Activated B cell treated with CpG ODN at 0.5 μM for 24 hours (primary cell): ENCODE results near the gene PRTFDC1. TPM values are rescaled to one million over a fixed set of nuclear protein-coding genes. Genes with fewer than 3 reads are reported as not detected.
"Not testable (repeated sequence)": the region's sequence is repeated elsewhere in the genome, so short reads cannot be mapped to it uniquely, and the experiment has no call there.

Source experiments
- ATAC-seq: fragments of 200-7000 bp; cut with Tn5 transposase; one replicate; pipeline ENCODE4 v1.10.0; 2021; ENCODE audit warnings: low read depth, mild to moderate bottlenecking, moderate library complexity
- CTCF ChIA-PET: fragments of 350-600 bp; sonication (Branson Sonifier 250); formaldehyde crosslinking; loops from one replicate; lab custom pipeline; 2021; ENCODE audit warnings: antibody characterized with exemption; lab: Charles Lee
- POLR2A ChIA-PET: fragments of 350-600 bp; sonication (Branson Sonifier 250); formaldehyde crosslinking; loops from one replicate; lab custom pipeline; 2021; ENCODE audit warnings: antibody characterized with exemption; lab: Charles Lee
- DNase-seq: peaks from one replicate; pipeline ENCODE4 v3.0.0; 2022
- H3K27ac Mint-ChIP-seq: one replicate; pipeline ENCODE4 v1.8.0; 2020; ENCODE audit warnings: mixed read lengths
- H3K27me3 Mint-ChIP-seq: one replicate; pipeline ENCODE4 v1.8.0; 2021; ENCODE audit warnings: mixed read lengths
- H3K36me3 Mint-ChIP-seq: one replicate; pipeline ENCODE4 v1.8.0; 2021; ENCODE audit warnings: low read depth, mixed read lengths
- H3K4me1 Mint-ChIP-seq: one replicate; pipeline ENCODE4 v1.8.0; 2021; ENCODE audit warnings: mixed read lengths
- H3K4me3 Mint-ChIP-seq: one replicate; pipeline ENCODE4 v1.8.0; 2020; ENCODE audit warnings: mild to moderate bottlenecking, mixed read lengths
- H3K9me3 Mint-ChIP-seq: one replicate; pipeline ENCODE4 v1.8.0; 2020; ENCODE audit warnings: mixed read lengths
- intact Hi-C: fragments of 100-400 bp; cut with micrococcal nuclease; formaldehyde crosslinking; loops from one replicate; pipeline ENCODE4 v1.15.1; 2024
- total RNA-seq: library from RNA; stranded (reverse); gene quantifications from 2 replicates; pipeline ENCODE4 v1.2.3, GENCODE V29; 2022
- TF ChIP-seq, protein P1 (sequence below): fragments of 200-600 bp; IDR thresholded peaks from one replicate; pipeline ENCODE4 v1.8.0; 2022; ENCODE audit warnings: antibody characterized with exemption, mild to moderate bottlenecking

PRTFDC1 gene
- total RNA-seq, 1 donor from 2014 or later = not detected

DNA sequence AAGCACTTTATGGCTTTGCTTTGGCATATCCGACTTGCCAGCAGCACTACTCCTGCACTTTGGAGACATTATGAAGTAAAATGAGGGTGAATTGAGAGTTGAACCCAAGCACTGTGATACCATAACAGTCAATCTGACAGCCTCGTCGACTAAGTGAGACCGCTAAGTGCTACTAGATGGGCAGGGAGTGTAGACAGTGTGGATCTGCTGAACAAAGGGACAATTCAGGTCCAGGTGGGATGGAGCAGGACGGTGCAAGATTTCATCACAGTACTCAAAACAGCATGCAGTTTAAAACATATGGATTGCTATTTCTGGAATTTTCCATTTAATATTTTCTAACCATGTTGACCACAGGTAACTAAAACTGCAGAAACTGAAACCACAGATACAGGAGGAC, 20.8 kb upstream of the PRTFDC1 start:
- POLR2A ChIA-PET = no interaction called here
- Mint-ChIP-seq H3K4me3 (no peak overlapping the region), H3K9me3 (no peaks in the 10 kb centered on the region), H3K27ac (no peak overlapping the region), H3K4me1 (peaks cover 7% of the 10 kb centered on the region), H3K27me3 (no peaks in the 10 kb centered on the region), H3K36me3 (no peaks in the 10 kb centered on the region)
- intact Hi-C loops = no loop called here
- DNase-seq (no peak), ATAC-seq (no peak)
- TF ChIP-seq, protein P1, sequence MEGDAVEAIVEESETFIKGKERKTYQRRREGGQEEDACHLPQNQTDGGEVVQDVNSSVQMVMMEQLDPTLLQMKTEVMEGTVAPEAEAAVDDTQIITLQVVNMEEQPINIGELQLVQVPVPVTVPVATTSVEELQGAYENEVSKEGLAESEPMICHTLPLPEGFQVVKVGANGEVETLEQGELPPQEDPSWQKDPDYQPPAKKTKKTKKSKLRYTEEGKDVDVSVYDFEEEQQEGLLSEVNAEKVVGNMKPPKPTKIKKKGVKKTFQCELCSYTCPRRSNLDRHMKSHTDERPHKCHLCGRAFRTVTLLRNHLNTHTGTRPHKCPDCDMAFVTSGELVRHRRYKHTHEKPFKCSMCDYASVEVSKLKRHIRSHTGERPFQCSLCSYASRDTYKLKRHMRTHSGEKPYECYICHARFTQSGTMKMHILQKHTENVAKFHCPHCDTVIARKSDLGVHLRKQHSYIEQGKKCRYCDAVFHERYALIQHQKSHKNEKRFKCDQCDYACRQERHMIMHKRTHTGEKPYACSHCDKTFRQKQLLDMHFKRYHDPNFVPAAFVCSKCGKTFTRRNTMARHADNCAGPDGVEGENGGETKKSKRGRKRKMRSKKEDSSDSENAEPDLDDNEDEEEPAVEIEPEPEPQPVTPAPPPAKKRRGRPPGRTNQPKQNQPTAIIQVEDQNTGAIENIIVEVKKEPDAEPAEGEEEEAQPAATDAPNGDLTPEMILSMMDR = no peak
- CTCF ChIA-PET = no interaction called here

DNA sequence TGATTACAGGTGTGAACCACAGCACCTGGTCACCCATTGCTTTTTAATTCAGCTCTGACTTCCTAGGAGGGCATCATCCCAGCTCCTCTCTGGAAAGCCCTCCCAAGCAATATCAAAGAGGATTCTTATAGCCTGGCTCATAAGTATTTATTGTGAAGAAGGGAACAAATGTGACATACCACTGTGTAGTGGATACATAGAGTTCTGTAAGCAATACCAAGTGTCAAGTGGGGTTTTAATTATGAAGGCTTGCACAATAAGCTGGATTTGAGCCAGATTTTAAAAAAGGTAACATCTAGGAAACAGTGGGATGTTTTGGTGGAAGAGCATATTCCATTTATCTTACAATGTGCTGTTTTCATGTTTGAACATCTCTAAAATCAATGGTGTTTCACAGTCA, 19.0 kb upstream of the PRTFDC1 start:
- H3K9me3 Mint-ChIP-seq = no peaks in the 10 kb centered on the region
- intact Hi-C loops = no loop called here
- POLR2A ChIA-PET = no interaction called here
- no peaks in the 10 kb centered on the region for H3K36me3 Mint-ChIP-seq
- CTCF ChIA-PET = no interaction called here
- no peak overlapping the region for H3K4me3 Mint-ChIP-seq
- H3K27me3 Mint-ChIP-seq = no peaks in the 10 kb centered on the region
- ATAC-seq (no peak), DNase-seq (no peak)
- H3K4me1 Mint-ChIP-seq = peaks cover 7% of the 10 kb centered on the region
- TF ChIP-seq, protein P1 = no peak
- H3K27ac Mint-ChIP-seq = no peak overlapping the region

DNA sequence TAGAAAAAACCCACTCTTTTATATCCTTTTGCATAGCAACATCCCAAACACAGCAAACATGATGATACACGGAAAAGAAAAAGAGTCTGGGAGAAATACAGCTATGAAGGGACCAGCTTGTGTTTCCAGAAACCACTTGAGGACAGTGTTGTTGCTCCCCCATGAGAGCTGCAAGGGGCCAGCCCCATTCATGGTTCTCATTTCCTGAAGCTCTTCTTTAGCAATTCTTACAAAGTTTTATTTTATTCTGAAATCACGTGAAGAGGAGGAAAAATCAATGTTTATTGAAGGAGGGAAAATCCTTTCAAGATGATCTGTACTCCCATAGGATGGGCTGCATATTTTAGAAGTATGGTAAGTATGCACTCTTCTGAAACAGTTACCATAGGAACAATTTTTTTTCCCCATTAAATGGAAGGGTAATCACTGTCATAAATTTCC, 17.5 kb upstream of the PRTFDC1 start:
- ChIA-PET POLR2A (no interaction called here), CTCF (no interaction called here)
- no peaks in the 10 kb centered on the region for H3K36me3 Mint-ChIP-seq
- no peaks in the 10 kb centered on the region for H3K27me3 Mint-ChIP-seq
- TF ChIP-seq, protein P1 = no peak
- intact Hi-C loops = no loop called here
- peaks cover 7% of the 10 kb centered on the region for H3K4me1 Mint-ChIP-seq
- no peak for ATAC-seq
- no peak overlapping the region for H3K4me3 Mint-ChIP-seq
- H3K9me3 Mint-ChIP-seq = no peaks in the 10 kb centered on the region
- H3K27ac Mint-ChIP-seq = no peak overlapping the region
- no peak for DNase-seq

DNA sequence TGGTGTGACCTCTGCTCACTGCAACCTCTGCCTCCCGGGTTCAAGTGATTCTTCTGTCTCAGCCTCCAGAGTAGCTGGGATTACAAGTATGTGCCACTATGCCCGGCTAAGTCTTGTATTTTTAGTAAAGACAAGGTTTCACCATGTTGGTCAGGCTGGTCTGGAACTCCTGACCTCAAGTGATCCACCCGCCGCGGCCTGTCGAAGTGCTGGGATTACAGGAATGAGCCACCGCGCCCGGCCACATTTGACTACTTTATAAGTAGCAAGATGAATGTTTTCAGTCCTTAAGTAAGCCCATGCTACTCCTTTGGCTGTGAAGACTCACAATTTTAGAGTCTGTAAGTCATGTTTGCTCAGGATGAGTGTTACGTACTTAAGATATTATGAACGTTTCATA, 16.5 kb upstream of the PRTFDC1 start:
- intact Hi-C loops, H3K9me3 Mint-ChIP-seq, H3K36me3 Mint-ChIP-seq, H3K27me3 Mint-ChIP-seq, DNase-seq, H3K4me1 Mint-ChIP-seq, ATAC-seq, H3K4me3 Mint-ChIP-seq, H3K27ac Mint-ChIP-seq, CTCF ChIA-PET: not testable (repeated sequence)
- POLR2A ChIA-PET = interaction anchor here (0.8 kb wide), 1 partner anchor 47 kb away, joined by 3 read pairs; the partner anchor contains the start of genes ENKUR and THNSL1

DNA sequence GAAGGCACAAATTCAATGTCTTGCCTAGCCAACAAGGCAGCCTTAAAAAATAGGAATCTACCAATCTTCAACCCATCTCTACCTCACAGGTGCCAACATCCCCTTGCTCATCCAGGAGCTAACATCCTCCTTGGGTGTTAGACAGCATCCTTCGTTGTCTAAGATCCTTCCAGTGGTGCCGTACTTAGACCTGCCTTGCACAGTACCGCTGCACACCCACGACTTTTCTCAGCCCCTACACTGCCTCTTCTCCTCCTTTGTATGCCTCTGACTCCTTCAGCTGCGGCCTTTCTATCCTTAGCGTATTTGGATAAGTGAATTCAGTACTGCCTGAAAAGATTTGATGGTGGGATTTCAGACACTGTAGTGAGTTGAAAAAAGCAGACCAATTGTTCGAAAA, 15.9 kb upstream of the PRTFDC1 start:
- peaks cover 7% of the 10 kb centered on the region for H3K4me1 Mint-ChIP-seq
- intact Hi-C loops = no loop called here

More for the DNA sequence above, 15.9 kb upstream of the PRTFDC1 start:
- no peaks in the 10 kb centered on the region for H3K9me3 Mint-ChIP-seq
- TF ChIP-seq, protein P1 = no peak
- DNase-seq (no peak), ATAC-seq (no peak)
- no peak overlapping the region for H3K27ac Mint-ChIP-seq
- no peaks in the 10 kb centered on the region for H3K27me3 Mint-ChIP-seq
- ChIA-PET CTCF (no interaction called here), POLR2A (no interaction called here)
- no peaks in the 10 kb centered on the region for H3K36me3 Mint-ChIP-seq
- H3K4me3 Mint-ChIP-seq = no peak overlapping the region
